Measurements from ENCODE around the gene PLCD3.

The PLCD3 gene, protein sequence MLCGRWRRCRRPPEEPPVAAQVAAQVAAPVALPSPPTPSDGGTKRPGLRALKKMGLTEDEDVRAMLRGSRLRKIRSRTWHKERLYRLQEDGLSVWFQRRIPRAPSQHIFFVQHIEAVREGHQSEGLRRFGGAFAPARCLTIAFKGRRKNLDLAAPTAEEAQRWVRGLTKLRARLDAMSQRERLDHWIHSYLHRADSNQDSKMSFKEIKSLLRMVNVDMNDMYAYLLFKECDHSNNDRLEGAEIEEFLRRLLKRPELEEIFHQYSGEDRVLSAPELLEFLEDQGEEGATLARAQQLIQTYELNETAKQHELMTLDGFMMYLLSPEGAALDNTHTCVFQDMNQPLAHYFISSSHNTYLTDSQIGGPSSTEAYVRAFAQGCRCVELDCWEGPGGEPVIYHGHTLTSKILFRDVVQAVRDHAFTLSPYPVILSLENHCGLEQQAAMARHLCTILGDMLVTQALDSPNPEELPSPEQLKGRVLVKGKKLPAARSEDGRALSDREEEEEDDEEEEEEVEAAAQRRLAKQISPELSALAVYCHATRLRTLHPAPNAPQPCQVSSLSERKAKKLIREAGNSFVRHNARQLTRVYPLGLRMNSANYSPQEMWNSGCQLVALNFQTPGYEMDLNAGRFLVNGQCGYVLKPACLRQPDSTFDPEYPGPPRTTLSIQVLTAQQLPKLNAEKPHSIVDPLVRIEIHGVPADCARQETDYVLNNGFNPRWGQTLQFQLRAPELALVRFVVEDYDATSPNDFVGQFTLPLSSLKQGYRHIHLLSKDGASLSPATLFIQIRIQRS

DNA sequence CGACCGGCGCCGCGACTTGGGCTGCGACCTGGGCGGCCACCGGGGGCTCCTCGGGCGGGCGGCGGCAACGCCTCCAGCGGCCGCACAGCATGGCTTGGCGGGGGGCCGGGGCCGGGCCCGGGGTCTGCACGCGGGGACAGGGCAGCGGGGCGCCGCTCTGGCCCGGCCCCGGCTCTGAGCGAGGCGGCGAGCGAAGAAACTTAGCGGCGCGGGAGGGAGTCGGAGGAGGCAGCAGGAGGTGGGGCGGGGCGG lies at the start of gene PLCD3:
Gene PLCD3 (minus strand): TSS at position 196 of the 252 bp plus-strand sequence. CDS start 105 bp downstream, at position 91.
- peak in 1 of 2 experiments; percentile 11 for DNase-seq

DNA sequence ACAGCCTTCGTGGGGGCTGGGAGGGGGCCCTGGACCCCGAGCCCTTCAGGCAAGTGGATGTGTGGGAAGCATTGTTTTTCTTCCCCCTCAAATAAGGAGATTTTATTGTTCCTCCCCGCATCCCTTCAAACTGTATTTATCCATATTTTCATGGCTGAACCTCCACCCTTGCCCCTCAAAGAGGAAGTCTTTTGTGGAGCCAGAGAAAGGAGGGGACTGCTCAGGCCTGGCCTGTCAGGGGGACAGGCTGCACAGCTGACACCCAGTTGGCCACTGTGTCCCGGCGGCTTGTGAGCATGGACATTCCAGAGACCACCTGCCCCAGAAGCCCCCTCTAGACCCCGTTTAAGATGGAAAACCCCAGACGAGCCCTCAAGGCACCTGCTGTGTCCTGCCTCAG lies 45.2 kb upstream of the PLCD3 start:
- no peak for DNase-seq

DNA sequence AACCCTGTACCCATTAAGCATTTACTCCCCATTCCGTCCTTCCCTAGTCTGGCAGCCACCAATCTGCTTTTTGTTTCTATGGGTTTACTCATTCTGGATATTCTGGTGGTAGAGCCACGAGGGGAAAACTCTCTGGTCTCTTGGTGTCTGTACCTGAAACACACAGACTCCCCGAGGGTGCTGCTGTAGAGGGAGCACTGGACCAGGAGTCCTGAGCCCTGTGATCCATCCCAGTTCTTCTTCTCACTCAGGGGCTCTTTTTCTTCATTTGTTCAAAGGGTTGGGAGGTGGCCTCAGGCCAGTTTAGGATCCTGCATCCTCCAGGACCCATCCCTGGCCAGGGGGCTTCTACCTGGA lies 43.4 kb upstream of the PLCD3 start:
- no peak for DNase-seq

DNA sequence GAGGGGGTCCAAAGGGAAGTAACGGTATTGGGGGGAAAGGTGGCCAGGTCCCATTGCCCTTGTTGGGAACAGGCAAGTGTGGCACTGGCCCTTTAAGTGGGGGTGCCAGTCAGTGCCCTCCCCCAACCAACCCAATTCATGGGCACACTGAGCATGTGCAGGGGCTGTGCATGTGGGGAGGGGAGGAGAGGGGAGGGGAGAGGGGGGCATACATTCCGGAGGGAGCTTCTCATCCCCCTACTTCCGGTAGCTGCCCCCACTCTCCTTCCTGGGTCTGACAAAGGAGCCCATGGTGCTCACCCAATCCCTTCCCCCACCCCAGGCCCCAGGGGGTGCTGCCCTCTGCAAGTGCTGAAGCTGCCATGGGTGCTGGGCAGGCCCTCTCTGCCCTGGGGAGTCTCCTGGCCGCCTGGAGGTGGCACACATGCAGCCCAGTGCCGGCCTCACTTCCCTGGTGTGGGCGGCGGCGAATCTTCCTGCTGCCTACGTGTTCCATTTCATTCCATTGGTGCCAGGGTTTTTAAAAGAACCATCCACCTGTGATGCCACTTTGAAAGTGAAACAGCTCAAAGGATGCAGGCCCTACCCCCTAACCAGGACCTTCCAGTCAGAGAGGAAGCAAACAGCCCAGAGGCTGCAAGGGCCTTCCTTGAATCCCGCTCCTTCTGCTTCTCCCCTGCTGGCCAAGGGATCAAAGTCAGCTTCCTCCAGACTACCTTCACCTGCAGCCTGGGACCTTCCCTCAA lies 40.4 kb upstream of the PLCD3 start:
- DNase-seq: peak; percentile 42 to 46

DNA sequence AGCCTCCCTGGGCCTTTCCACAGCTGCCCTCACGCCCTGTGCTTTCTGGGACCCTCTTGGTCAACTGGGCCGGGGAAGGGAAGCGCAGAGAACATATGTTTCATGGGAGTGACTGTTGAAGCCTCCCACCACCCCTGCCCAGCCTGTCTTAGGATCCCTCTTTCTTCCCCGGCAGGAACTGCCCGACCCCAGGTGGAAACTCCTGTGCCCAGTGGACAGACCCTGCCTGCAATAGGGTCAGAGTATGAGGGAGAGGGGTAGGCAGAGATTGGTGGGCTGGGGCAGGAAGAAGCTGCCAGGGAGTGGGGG lies 39.9 kb upstream of the PLCD3 start:
- no peak for DNase-seq

DNA sequence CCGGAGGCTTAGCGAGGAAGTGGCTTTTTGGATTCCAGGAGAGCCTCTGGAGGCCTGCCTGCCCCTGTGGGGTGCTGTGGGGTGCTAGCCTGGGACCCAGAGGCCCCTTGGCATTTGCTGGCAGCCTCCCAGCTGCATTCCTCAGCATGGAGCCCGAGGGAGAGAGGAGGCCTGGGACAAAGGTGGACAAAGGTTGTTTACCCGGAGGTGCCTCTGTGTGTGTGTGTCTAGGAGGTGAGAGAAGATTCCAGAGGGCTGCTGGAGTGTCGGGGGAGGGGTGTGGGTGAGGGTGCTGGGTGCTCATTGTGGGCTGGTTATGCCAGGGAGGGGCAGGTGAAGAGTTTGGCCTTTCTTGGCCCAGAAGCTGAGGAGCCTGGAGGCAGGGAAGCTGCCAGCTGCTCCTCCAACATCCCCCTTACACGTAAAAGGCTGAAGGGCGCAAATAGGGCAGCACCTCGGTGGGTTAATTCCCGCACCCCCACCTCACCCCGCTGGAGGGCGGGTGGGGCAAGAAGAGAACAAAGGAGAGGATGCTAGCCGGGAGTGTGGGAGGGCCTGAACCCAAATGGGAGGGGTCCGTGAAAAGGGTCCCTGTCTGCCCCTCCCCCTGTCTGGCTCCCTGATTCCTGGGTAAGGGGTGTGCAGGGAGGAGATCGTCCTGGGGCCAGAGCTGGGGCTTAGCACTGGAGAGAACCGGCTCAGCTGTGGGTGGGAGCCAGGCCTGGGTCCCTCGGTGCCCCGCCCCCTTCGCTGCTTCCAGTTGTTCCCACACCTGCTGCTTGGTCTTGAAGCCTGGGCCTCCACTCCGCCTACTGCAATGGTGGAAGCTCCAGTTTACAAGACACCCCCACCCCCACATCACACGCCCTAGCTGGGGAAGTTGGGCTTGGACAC lies 39.3 kb upstream of the PLCD3 start:
- no peak for DNase-seq

DNA sequence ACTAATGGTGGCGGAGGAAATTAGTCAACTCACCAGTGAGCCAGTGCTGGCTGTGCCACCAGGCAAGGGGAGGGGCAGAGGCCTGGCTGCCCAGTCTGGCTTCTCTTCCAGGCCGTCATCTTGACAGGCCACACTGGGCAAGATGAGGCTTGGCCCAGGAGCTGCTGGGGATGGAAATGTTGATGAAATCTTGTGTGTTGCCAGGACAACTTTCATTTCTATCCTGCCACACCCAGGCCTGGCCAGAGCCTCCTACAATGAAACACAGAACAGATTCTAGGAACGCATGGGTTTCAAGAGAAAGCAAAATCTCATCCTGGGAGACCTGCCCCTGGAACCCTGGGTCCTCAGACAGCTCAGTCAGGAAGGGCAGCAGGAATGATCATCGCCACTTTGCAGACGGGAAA lies 38.6 kb upstream of the PLCD3 start:
- no peak for DNase-seq

DNA sequence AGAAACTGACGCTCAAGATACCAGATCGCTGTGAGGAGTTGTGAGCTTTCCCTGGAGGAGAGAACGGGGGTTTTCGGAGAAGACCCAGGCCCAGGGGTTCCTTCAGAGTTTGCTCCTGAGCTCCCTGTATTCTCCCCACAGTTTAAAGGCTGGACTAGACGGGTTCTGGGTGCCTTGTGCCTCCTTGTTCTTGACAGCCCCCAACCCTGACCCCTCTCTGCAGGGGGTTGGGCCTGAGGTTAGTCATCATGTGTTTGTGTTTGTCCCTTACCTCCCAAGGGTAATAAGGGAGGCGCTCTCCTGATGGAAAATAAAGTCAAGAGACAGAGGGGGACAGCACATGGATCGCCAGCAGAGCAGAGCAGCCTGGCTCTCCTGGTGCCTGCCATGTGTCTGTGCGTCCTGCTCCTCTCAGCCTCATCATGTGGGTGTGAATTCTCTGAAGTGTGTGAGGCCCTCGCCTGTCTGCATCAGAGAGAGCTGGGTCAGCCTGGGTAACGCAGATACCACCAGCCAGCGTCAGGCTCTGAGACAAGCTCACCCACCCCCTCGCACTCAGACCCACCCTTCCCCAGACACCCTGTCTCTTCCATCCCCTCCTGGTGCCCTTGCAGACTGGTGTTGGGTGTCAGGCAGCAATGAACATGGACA lies 38.1 kb upstream of the PLCD3 start:
- DNase-seq: no peak

DNA sequence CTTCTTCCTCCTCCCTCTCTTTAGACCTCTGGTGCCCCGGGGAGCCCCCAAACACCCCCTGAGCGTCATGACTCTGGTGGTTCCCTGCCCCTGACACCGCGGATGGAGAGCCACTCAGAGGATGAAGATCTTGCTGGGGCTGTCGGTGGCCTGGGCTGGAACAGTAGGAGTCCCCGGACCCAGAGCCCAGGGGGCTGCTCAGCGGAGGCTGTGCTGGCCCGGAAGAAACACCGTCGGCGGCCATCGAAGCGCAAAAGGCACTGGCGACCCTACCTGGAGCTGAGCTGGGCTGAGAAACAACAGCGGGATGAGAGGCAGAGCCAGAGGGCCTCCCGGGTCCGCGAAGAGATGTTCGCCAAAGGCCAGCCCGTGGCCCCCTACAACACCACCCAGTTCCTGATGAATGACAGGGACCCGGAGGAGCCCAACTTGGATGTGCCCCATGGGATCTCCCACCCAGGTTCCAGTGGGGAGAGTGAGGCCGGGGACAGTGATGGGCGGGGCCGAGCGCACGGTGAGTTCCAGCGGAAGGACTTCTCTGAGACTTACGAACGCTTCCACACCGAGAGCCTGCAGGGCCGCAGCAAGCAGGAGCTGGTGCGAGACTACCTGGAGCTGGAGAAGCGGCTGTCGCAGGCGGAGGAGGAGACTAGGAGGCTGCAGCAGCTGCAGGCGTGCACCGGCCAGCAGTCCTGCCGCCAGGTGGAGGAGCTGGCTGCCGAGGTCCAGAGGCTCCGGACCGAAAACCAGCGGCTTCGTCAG lies 36.9 kb upstream of the PLCD3 start:
- no peak for DNase-seq

DNA sequence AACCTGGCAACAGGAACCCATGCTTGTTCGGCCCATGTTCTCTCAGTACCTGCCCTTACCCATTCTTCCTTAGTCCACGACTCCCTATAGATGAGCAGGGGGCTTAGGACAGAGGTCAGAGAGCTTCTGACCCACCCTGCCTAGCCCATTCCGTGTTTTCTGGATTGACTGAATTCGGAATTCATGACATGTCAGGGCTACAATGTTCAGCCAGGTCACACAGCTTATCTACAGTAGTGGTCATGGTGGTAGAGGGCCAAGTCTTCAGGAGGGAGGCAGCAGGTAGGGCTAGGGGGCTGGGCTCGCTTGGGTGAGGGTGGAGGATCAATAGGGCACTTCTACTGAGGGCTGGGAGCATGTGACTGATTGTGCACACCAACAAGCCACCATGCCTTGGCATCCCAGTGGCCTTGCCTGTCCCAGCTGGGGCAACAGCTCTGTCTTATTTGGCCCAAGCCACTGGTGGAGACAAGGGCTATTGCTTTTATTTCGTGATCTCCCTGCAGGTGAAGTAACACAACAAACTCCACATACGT lies 32.5 kb upstream of the PLCD3 start:
- DNase-seq: no peak

DNA sequence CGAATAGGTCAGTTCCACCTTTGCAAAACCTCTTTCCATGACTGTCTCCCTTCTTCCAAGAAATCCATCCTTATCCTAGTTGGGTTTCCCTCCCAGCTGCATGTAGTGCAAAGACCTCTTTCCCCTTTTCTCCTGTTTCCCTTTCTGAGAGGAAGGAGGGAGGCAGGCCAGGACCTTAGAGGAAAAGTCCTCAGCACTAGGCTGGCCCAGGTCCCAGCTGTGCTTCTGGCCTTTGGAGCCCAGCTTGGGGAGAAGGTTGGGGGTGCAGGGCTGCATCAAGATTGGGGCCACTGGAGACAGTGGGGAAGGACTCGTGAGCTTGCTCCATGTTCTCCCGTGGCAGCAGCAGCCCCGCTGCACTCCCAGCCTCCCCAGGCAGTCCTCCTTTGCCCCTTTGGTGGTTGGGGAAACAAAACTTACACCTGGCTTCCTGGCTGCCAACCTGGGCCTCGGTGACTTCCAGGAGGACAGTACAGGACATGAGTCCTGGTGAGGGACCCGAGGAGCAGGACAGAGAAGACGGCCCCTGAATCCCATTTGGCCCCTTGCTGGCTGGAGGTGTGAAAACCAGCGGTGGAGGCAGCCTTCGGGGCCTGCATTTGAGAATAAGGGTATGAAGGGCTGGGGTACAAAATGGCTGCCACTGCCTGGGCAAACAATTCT lies 29.8 kb upstream of the PLCD3 start:
- no peak for DNase-seq

DNA sequence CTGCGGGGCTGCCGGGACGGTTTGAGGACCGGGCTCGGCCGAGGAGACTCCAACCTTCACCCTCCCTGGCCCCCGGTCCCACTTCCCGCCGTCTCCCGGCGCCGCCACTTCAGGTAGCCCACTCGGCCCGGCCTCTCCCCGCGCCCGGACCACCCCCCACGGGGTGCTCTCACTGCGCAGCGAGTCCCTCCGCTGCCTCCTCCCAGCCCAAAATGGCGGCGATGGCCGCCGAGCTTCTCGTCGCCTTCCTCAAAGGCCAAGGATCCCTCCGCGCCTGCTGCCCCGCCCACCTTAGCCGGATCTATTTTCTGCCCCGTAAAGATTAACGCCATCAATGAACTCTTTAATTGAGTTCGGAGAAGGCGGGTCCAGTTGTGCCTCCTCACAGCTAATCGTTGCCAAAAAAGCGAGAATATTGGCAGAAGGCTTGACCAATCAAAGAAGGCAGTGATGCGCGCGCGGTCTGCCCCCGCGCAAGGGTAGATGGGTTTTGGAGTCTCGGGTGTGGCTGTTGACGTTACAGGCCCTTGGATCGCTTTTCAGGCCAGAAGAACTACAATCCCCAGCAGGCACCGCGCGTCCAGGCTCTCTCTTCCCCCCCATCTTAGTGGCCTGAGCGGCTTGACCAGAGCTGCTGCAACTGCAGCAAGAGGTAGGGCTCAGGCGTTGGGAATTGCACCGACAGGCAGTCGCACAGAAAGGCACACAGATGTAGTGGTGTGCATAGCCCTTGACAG lies 29.1 kb upstream of the PLCD3 start, which contains the start of gene HEXIM2:
Gene HEXIM2 (plus strand): TSS at position 588 of the 737 bp plus-strand sequence. CDS start 919 bp downstream, outside the sequence.
- peak; percentile 95 to 98 for DNase-seq

DNA sequence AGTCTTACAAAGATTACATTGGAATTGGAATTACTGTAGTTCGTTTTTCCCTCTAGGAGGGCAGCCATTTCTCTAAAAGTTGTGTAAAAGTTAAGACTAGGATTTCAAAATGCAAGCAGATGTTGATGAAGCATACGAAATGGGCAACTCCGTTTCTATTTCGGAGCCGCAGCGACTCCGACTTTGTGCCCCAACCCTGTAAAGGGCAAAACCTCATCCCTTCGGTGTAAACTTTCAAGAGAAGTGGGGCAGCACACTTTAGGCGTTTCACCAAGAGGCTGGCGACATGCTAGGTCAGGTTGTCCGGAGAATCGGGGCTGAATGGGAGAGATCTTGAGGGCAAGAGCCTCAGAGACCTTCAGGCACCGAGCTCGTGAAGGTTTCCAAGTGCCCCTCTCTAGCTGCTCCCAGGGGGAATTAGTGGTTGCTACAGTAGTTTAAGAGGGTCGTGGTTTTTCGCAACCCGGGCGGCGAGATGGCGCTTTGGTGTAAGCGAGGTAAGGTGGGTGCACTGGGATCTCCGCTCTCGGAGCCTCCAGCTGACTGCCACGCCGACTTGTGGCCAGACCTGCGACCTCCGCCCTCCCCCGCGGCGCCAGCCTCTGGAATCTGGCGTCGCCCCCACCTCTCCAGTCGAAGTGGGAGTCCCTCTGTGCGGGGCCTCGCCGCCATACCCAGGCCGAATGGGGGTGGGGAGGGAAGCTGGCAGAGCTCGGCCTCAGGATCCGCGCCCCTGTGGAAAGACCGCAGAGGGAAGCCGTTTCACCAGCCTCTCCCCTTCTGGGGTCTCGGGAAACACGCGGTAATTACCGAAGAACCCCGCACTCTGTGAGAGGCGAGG lies 28.4 kb upstream of the PLCD3 start:
- DNase-seq: peak; percentile 58 to 63

DNA sequence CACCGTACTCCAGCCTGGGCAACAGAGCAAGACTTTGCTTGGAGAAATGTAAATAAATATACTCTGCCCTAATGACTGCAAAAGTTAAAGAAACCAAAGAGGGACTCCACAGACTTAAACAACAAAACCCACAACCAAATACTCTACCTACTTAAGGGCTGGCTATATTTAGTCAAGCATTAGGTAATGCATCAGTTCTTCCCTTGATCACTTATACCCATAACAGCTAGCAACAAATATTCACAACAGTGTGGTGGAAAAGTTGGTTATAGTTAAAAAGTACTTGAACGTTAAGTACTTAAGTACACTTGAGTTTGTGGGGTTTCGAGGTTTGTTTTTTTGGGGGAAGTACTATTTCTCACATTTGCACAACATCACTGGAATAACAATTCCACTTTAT lies 23.9 kb upstream of the PLCD3 start:
- DNase-seq: no peak

DNA sequence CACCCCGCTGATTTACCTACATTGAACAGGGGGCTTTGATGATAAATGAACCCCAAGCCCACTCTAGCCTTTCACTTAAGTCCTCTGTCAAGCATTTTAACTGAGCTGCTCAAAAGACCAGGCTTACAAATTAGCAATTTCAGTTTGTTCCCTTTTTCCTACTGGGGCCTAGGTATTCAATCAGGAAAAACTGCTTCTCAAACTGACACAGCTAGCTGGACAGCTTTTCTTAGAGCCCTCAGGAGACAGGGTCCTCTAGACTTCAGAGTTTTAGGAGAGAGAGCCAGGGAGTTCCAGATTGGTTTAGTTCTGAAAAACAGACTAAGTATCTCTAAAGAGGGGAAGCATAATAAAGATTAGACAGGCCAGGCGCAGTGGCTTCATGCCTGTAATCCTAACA lies 23.2 kb upstream of the PLCD3 start:
- DNase-seq: no peak

DNA sequence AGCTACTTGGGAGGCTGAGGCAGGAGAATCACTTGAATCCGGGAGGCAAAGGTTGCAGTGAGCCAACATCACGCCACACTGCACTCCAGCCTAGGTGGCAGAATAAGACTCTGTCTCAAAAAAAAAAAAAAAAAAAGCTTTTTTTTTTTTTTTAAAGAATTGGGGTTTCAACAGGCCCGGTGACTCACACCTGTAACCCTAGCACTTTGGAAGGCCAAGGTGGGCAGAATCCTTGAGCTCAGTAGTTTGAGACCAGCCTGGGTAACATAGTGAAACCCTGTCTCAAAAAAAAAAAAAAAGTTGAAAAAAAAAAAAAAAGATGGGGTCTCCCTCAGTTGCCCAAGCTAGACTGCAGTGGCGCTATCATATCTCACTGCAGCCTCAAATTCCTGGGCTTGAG lies 22.7 kb upstream of the PLCD3 start:
- no peak for DNase-seq

DNA sequence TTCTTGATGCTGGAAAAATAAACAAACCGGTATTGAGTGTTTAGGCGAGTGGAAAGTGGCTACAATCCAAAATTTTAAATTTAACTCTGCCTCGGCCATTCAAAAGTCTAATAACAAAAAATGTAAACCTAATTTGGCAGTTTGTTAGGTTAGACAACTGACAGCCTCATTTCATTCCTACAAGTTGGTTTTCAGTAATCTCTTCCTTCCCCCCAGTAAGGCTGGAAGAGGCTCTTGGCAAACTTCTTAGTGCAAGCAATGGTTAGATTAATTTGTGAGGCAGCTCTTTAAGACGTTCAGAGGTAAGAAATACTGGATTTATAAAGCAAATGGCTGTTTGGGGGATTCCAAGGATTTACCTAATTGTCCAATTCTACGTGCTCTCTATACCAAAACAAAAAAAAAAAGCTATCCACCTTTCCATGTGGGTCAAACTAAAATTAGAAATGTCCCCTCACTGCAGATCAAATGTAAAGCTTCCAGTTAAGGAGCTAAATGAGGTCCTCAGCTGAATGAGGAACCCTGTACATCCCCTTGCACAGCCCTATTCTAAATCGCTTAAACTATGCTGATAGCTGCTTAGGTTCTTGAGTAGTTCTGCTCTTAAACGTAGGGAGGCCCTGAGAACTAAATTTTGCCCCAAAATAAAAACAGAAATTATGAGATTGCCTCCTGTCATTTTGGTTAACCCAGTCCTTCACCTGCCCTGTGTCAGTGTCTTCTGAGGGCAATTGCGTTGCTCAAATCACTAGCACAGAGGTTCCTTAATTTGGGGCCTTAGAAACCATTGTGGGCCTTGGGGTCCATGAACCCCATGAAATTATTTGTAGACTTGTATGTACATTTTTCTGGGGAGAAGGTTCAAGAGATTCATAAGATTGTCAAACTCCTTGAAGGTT lies 18.8 kb upstream of the PLCD3 start:
- DNase-seq: no peak

All from stimulated activated CD4-positive, alpha-beta T cell treated with anti-CD3 and anti-CD28 coated beads, Interleukin-4, amount 100 ng/mL, for 4 hours (primary cell).